ELF-1 (cell line): ENCODE measurements around the gene IRF7.
A peak's percentile ranks its signal among the peaks of the same experiment; 100 is the strongest.
"Not testable (repeated sequence)": the region's sequence is repeated elsewhere in the genome, so short reads cannot be mapped to it uniquely, and the experiment has no call there.

Source experiments
- DNase-seq: peaks from one replicate; pipeline ENCODE4 v3.0.0-alpha.2; 2016; ENCODE audit warnings: low read depth, low spot score

The IRF7 gene

GRCh38 chr11:615504-616319, at the start of gene IRF7:
Gene IRF7, minus strand, starts transcription at chr11:615950. Its CDS starts 586 bp downstream, at chr11:615364.
- DNase-seq, result peak; percentile 90

GRCh38 chr11:665062-665703, 49.4 kb upstream of the IRF7 start:
- DNase-seq, result no peak

- peak; percentile 81 for DNase-seq
These were observed 47.0 kb upstream of the IRF7 start for GRCh38 chr11:662689-663274.

GRCh38 chr11:660681-661444, 45.1 kb upstream of the IRF7 start:
- no peak for DNase-seq

- DNase-seq, result no peak
These were observed 44.5 kb upstream of the IRF7 start for GRCh38 chr11:660281-660680.

- DNase-seq, result no peak
These were observed 43.9 kb upstream of the IRF7 start for GRCh38 chr11:659532-660085.

GRCh38 chr11:657691-658126, 42.0 kb upstream of the IRF7 start:
- no peak for DNase-seq

GRCh38 chr11:656866-657265, 41.1 kb upstream of the IRF7 start:
- no peak for DNase-seq

GRCh38 chr11:656426-656825, 40.7 kb upstream of the IRF7 start:
- no peak for DNase-seq

GRCh38 chr11:655036-655726, 39.4 kb upstream of the IRF7 start:
- DNase-seq, result no peak

- DNase-seq, result not testable (repeated sequence)
These were observed 38.7 kb upstream of the IRF7 start for GRCh38 chr11:654444-654843.

GRCh38 chr11:653837-654236, 38.1 kb upstream of the IRF7 start:
- DNase-seq, result no peak

- DNase-seq, result not testable (repeated sequence)
These were observed 37.4 kb upstream of the IRF7 start for GRCh38 chr11:653136-653535.

GRCh38 chr11:650482-650881, 34.7 kb upstream of the IRF7 start:
- no peak for DNase-seq

GRCh38 chr11:647672-648158, 32.0 kb upstream of the IRF7 start:
- not testable (repeated sequence) for DNase-seq

- no peak for DNase-seq
These were observed 30.5 kb upstream of the IRF7 start for GRCh38 chr11:646214-646613.

GRCh38 chr11:645536-645935, 29.8 kb upstream of the IRF7 start:
- no peak for DNase-seq

GRCh38 chr11:643849-644738, 28.3 kb upstream of the IRF7 start:
- no peak for DNase-seq

- no peak for DNase-seq
These were observed 27.6 kb upstream of the IRF7 start for GRCh38 chr11:643366-643765.
